Activated CD4-positive, alpha-beta T cell treated with anti-CD3 and anti-CD28 coated beads, Interleukin-2, amount 50 U/mL, for 48 hours (primary cell): ENCODE data around the gene AUH.

Experiments
- DNase-seq, 2 experiments: peaks; one replicate each; pipeline ENCODE4 v3.0.0-alpha.2; 2020

AUH gene

DNA sequence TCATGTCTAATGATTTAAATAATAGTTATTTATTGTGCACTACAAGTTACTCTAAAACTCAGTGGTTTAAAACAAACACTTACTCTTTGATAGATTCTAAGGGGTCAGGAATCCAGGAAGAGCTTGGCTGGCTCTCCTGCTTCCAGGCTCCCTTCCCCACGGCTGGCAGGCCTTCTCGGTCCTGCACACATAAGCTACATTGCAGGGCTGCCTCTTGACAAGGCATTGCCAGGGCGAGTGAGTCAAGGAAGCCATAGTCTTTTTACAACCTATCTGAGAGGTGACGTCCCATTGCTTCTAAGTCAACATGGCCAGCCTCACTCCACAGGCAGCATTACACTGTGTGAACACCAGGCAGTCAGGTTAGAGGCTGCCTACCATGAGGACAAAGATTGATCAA, 119.8 kb downstream of the AUH start:
- DNase-seq, result no peak

DNA sequence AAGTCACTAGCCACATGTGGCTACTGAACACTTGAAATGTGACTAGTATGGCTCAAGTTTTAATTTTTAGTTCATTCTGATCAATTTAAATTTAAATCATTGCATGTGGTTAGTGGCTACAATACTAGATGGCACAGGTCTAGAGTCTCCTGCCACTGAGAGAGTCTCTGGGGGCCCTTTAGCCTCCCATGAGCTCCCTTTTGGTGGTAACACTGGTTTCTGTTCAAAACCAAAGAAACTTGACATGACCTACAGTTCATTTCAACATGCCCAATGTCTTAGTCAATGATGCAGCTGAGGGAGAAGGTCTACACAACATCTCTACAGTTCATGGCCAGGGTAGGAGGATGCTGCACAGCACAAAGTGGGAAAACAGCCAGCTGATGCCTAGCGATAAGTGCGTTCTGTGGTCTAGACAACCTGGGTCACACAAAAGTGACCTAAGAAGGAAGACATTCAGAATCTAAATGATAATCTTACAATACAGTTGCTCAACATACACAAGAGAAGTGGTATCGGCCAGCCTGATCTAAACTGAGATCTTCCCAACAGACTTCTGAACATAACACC, 121.0 kb downstream of the AUH start:
- DNase-seq, result no peak

DNA sequence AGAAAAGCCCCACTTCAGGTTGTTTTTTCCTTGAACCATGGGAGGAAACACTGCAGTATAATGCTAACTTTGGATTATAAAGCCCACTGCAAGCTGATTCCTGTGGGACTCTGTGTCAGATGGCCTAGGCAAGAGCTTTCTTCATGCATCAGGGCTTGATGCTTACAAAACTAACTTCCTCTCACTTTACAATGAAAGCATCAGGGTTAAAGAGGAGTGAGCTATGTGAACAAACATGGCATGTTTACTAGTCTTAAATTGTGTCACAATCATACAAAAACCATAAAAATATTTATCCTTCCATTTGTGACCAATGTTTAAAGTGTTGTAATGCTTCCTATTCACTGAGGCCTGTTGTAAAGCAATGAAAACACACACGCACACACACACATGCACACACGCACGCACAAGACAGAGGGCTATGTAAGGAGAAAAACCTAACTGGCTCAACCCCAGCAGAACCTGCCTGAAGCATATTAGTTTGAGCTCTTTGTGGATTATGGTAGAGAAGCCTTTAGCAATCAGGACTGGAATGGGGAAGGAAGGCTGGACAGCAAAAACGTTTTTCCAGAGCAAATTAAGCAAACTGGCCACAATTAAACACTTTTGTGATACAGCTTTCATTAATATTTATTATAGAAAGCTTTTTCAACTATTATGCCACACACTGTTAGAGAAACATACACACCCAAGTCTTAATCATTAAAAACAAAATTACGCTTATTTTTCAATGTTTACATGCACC, 122.2 kb downstream of the AUH start:
- no peak for DNase-seq

DNA sequence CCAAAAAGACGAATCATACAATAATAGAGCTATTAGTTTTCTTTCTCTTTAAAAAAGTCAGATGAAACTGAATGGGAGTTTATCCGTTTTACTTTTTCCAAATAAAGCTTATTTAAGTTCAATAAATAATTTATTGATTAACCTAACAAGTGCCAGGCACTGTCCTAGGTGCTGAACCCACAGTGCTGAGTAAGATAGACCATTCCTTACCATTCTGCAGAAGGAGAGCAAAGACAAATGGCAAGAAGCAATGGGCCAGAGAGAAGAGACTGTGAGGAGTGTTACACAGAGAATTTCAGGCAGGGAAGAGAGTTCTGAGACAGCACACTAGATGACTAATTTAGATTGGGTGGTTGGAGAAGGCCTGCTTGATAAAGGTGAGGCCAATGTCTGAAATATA, 127.2 kb downstream of the AUH start:
- DNase-seq, result no peak

DNA sequence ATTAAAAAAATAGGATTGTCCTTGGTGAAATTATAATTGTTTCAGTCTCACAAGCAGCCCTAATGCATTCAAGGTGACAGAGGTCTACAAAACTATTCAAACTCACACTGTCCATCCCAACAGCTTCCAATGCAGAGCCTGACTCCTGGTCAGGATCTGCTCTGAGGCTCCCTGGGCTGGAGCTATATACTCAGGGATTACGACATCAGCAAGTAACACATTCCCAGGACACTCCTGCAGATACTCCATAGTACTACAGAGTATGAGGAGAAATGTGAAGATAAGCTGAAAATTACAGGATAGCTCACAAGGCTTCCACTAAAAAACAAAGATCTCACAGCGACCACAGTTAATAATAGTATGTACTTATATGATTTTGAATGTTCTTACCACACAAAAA, 130.1 kb downstream of the AUH start:
- DNase-seq, result no peak

DNA sequence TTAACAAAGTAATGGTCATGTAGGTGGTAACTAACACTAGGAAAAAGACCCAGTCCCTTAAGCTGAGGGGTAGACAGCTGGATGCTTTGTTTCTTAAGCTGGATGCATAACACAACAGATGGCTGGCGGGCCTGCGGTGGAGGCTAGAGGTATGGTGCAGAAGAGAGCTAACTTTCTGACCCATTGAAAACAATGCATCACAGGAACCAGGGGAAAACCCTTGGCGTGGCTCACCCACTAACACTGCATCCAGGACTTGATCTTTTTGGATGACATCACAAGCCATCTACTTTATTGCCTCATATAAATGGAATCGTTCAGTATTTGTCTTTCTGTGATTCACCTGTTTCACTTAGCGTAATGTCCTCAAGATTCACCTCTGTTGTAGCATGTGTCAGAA, 138.7 kb downstream of the AUH start:
- DNase-seq, result no peak

DNA sequence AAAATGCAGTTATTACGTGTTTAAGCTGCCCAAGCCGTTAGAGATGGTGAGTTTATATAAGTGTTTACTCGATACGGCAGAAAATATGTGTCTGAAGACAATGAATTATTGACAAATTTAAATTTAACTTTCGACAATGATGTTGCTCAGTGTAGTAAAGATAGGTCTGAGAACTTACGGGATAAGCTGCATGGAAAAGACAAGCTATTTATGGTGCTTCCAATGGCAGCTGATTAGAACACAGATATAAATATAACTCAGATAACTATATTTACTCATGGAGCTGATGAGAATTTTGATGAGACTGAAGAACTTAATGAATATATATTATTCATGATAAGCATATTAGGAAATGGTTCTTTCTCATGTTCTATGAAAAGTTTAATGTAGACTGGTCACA, 139.3 kb downstream of the AUH start:
- no peak for DNase-seq

DNA sequence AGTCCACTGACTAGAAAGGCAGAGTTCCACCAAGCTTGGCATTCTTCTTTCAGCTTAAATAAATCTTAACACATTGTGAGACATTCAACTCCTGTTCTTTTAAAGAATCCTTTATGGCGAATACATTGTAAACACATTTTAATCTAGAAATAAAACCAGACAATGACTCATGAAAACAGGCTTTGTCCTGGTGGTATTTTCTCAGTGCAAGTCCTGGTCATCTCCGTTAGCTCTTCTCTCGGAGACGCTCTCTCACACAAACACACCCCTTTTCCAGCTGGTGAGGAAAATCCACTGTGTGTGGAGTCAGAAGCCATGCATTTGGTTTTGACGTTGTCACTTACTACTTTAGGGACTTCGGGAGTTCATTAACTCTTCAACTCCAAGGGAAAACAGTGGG, 140.4 kb downstream of the AUH start:
- DNase-seq, result no peak

DNA sequence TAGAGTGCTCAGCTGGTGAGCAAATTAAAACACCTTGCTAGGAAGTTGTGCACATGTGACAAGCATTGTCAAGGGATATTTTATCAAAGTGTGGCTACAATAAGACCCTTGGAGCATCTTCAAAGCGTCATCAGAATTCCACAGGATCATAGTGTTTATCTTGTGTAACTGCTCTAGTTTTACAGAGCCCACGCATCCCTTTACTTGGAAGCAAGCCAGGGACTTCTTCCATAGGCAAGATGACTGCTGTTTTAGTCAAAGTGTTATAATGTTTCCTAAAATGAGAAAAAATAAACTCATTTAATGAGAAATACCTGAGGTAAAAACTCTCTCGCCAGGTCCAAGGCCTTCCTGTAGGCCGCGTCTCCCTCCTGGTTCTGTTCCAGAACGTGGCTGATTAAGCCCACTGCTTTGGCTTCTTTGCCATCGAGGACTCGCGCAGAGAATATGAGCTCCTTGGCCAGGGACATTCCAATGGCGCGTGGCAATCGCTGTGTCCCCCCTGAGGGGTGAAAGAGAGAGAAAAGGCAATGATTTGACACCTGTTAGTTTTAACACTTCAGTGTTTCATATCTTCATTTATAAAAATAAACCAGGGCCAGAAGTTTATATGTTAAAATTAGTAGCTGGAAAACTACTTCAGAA, 141.1 kb downstream of the AUH start:
- DNase-seq, result no peak

DNA sequence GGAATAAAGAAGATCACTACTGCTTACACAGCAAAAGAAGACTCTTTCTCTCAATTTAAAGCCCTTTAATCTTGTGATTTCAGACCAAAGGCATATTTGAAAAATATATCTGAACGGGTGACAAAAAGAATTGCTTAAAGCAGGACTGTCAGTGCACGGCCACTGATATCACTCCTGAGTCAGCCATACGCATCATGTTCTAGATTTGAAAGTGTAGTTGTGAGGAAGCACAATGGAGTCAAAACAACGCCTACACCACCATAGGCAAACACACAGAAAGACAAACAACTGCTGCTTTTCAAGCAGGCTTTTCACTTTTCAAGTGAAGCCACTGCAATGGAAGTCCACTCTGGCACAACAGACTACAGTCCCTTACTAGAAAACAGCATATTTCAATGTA, 141.7 kb downstream of the AUH start:
- DNase-seq, result no peak

DNA sequence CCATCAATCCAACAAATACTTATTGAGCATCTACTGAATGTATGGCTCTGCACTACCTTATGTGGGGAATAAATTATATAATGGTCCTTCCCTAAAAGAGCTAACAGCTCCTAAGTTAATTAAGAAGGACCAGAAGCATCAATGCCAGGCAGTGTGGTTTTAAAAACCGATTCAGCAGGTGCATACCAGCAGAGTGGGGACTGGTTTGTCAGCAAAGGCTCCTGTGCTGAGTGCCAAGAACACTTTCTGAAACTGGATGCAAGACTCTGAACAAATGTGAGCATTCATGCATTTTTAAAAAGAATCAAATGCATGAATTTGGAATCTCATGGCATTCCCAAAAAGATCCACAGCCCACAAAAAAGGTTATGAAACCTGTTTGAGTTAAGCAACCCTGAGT, 142.2 kb downstream of the AUH start:
- no peak for DNase-seq

DNA sequence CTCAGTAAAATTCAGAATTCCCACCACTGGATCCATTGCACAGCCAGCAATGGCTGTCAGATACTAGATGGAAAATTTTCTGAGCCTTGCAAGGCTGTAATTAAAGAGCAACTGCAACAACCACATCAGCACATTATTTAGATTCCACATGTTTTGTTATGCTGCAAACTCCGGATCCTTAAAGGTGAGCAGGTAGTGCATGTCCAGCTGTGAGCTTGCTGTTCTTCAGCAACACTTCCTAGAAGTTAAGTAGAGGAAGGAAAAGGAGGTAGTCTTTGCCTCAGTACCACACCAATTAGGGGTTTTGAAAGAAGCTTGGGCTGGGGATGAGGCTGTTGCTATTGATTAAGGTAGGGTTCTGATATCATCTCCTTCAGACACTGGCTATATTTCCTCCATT, 144.3 kb downstream of the AUH start:
- DNase-seq, result no peak

DNA sequence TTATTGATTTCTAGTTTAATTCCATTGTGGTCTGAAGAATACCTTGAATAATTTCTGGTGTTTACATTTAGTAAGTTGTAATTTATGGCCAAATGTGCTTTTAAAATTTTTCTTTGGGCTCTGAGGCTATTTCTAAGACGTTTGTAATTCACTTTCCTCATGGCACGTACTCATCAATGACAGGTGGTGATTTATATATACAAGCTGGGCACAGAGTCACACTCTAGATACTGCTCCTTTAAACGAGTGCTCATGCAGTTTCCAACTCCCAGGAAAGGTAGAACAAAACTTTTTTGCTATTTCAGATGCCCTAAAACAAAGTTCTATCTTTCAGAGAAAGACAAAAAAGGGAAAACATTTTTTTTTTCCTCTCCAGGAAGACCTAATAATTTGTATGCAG, 146.9 kb downstream of the AUH start:
- DNase-seq, result no peak

DNA sequence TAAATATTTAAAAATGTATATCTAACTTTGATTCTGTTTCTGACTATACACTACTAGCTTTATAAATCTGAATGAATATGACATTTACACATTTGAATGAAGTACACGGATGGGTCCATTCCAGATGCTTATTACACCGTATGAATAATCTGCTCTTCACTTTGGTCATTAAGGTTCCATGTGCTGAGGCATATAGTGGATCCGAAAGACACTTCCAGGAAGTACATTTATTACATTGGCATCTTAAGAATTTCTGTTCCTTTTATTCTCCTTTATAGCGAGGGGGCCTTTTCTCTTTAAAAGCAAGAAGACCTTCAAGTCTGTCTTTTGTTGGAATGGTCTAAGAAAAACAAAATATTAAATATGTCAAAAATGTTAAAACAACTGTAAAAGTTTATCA, 147.6 kb downstream of the AUH start:
- DNase-seq, result no peak

DNA sequence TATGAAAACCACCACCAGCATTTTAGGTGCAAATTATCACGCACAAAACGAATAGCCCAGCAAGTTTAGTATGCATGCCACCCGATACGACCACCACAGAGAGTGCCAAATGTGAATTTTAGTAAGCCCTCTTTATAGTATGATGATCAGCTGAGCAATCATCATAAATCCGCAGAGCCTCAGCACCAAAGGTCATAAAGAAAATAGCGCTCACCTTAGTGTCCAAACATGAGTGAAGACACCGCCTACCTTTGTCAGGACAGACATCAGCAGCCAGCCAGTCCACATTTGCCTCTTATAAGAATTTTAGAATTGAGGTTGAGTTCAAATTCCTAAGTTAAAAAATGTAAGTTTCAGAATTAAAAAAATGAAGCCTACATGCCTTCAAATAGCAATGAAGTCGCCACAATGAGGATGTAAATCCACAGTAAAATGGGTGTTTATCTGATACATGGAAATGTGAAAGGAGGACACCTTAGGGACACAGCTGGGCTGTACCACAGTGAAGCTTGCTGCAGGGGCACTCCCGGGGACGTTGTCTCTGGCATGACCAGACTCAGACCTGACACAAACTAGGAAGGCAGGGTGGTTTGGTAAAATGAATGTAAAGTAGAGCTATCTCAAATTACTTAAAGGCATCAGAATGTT, 149.0 kb downstream of the AUH start:
- no peak for DNase-seq

DNA sequence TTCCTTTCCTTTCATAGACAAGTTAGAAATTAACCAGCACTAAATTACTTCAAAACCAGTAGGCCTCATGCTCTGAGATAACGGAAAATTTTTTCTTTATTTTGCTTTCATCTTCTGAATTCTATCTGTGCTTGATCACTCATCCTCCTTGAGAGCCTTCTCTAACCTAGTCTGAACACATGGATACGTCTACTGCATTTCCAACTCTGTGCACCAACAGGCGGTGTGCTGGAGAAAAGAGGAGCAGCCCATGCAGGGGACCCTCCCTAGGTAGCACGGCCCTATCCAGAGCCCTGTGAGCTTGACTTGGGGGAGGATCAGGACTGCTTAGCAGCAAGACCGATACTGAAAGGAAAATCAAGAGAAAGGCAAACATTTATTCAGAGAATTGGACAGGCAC, 149.8 kb downstream of the AUH start:
- DNase-seq, result peak in 1 of 2 experiments; percentile 62

DNA sequence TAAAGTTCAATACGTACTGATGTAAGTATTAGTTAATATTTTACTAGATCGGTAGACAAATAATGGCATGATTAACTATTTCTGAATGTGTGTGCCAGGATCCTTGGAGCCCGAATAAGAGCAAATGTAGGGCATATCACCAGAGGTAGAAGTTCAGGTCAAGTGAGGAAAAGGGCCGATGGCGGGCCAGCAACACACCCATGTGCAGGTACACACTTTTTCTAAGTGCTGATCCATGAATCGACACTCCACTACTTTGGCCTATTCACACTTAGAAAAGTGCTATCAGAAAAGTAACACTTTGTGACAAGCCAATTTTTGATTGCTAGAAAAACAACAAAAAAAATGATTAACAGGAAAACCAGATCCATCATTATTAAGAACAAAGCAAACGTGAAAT, 150.3 kb downstream of the AUH start:
- no peak for DNase-seq

DNA sequence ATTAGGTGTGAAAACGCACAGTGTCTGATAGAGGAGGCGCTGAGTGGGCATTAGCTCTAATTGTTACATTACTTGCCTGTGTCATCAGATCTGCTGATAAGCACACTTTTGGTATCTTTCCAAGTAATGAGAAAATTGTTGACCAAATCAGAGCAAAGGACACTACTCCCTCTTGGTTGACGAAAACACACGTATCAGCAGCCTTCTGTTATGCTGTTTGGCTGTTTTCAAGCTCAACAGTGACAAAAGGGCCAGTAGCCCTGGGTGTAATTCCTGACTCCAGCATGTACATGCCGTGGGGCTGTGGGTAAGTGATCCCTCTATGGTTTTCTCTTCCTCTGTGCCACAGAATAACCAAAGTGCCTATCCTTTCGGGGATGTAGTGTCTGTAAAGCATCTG, 151.4 kb downstream of the AUH start:
- DNase-seq, result no peak

DNA sequence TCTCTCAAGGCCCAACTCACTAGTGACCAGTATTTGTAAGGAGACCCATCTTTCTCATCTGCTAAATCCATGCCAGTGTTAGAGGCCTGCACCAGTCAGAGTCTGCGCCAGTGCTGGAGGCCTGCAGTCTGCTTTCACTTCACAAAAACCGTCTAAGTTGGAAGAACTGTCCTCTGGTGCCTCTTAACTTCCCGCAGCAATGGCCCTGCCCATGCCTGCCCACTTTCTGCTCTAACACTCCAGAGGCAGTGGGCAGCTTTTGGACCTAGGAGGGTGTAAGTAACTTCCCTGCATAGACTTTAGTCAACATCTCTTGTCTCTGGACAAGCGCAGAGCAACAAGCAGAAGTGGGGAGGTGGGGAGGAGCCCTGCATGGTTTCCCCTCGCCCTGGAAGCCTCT, 152.9 kb downstream of the AUH start:
- no peak for DNase-seq

DNA sequence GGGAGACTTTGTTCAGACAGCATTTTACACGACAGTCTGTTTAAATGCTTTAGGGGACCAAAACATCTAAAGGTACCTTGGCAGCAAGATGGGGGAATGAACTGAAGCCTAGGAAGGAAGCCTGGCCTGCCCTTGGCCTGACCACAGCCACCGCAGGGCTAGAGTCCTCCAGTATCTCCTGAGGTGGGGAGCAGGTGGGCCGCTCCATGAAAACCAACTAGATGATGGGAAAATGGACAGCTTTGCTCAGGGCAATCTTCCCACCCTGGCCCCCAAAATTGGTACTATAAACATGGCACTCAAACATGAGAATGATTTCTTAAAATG, 153.3 kb downstream of the AUH start:
- no peak for DNase-seq

DNA sequence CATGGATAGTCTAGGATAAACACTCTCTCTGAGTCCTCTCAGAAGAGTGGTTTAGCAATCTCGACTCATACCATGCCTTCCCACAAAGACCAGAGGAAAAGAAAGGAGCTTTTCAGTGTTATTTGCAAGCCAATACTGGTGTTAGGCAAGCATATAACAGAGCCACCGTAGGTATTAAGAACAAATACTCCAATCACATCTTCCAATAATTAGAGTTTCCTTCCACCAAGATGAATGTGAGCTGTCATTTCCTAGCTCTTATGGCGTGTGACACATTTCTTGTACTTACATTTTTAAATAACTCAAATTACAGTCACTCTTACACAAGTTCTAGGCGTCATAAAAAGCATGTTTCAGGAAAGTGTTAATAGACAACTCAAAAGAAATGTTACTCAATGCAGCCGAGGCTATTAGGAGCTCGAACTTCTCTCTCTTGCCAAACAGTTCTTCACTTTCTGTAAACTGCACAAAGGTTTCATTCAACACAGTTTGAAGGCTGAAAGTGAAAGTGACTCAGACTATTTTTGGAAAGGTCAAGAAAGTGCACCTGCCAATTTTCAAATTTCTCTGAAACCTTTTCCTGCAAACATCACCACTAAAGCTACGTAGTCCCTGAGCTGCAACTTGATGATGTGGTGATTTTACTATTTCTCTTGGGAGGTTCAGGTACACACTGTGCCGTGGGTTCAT, 153.8 kb downstream of the AUH start:
- no peak for DNase-seq

DNA sequence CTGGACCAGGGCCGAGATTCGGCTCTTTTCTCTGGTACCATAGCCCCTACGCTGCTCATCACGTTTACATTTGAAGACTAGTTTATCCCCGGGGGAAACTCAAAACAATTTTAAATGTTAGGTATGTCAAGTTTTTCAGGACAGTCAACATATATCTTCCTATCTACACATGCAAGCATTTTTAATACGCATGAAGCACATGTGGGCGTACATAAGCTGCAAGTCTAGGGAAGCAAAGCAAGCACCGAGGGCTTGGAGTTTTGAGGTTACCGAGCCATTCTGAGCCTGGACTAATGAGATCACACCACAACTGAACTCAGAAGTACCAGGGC, 154.4 kb downstream of the AUH start:
- DNase-seq, result no peak

DNA sequence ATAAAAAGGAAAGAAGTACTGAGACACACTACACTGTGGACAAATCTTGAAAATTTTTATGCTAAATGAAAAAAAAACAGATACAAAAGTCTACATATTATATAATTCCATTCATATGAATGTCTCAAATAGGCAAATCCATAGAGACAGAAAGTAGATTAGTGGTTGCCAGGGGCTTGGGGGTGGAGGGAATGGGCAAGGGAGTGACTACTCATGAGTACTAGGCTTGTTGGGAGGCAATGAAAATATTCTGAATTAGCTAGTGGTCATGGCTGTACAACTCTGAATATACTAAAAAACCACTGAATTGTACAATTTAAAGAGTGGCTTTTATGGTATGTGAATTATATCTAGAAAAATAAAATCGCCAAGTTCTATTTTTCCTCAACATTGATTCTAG, 154.9 kb downstream of the AUH start:
- DNase-seq, result no peak

DNA sequence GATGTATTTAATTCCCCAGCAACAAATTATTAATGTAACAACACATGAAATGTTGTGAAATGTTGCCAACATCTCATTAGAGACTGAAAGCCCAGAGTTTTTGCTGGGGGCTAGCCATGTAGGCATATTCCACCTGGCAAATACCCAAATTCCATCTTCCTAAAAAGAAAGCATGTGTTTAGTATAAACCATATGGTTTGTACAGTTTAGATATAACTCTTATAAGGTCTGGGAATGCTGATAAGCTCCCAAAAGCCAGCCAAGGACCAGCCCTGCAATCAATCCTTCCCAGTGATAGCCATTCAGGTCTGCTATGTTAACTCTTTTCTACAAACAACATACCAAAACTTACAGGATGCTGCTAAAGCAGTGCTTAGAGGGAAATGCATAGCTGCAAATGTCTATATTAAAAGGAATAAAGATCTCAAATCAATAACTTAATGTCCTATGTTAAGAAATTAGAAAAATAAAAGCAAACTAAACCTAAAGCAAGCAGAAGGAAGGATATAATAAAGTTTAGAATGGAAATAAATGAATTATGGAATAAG, 158.9 kb downstream of the AUH start:
- no peak for DNase-seq
